Activated gamma-delta T cell treated with anti-CD3 and anti-CD28 coated beads, Interleukin-2, amount 50 U/mL, for 16 hours (primary cell): Measurements from ENCODE around the gene RTP4.
"Not testable (repeated sequence)": the region's sequence is repeated elsewhere in the genome, so short reads cannot be mapped to it uniquely, and the experiment has no call there.

Source experiments
- DNase-seq: peaks from one replicate; pipeline ENCODE4 v3.0.0-alpha.2; 2020; ENCODE audit warnings: low read depth

The RTP4 gene

GRCh38 chr3:187369089-187369447 is 883 bp downstream of the RTP4 start:
- DNase-seq: no peak

- no peak for DNase-seq
Observed at GRCh38 chr3:187370051-187370450, 1.9 kb downstream of the RTP4 start.

GRCh38 chr3:187375581-187375980 is 7.4 kb downstream of the RTP4 start:
- no peak for DNase-seq

GRCh38 chr3:187377842-187378241 is 9.7 kb downstream of the RTP4 start:
- no peak for DNase-seq

GRCh38 chr3:187382609-187383151 is 14.5 kb downstream of the RTP4 start:
- no peak for DNase-seq

- no peak for DNase-seq
Observed at GRCh38 chr3:187383246-187383645, 15.1 kb downstream of the RTP4 start.

GRCh38 chr3:187385296-187385695 is 17.1 kb downstream of the RTP4 start:
- DNase-seq: no peak

GRCh38 chr3:187396661-187397060 is 28.5 kb downstream of the RTP4 start:
- DNase-seq: no peak

GRCh38 chr3:187398955-187399354 is 30.8 kb downstream of the RTP4 start:
- DNase-seq: no peak

GRCh38 chr3:187400756-187401155 is 32.6 kb downstream of the RTP4 start:
- DNase-seq: no peak

- DNase-seq: no peak
Observed at GRCh38 chr3:187401856-187402255, 33.7 kb downstream of the RTP4 start.

GRCh38 chr3:187403768-187404288 is 35.6 kb downstream of the RTP4 start:
- no peak for DNase-seq

- DNase-seq: no peak
Observed at GRCh38 chr3:187406927-187407326, 38.7 kb downstream of the RTP4 start.

- not testable (repeated sequence) for DNase-seq
Observed at GRCh38 chr3:187411991-187412781, 44.0 kb downstream of the RTP4 start.
